Activated naive CD4-positive, alpha-beta T cell treated with anti-CD3 and anti-CD28 coated beads, Interleukin-2, amount 50 U/mL, for 16 hours (primary cell): ENCODE measurements around the gene MEIS1.

Experiments used
- DNase-seq: peaks from one replicate; pipeline ENCODE4 v3.0.0-alpha.2; 2020

MEIS1 gene

GRCh38 chr2:66585587-66585986 is 150.7 kb downstream of the MEIS1 start:
- DNase-seq: no peak

DNA sequence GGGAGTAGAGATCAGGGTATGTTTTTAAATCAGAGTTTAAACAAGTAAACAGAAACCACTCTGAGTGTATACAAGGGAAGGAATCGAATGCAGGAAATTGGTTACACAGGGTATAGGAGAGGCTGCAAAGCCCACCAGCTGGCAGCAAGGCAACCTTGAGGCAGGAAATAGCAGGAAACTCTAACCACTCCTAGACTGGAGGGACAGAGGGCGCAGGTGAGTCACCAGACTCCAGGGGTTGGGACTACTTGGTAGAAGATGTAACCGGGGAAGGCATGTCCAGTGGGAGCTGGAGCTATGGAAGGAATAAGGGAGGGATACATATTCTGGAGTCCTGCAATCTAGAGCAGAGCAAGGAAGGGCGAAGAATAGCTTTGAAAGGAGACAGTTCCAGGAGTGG is 152.3 kb downstream of the MEIS1 start:
- DNase-seq: no peak

DNA sequence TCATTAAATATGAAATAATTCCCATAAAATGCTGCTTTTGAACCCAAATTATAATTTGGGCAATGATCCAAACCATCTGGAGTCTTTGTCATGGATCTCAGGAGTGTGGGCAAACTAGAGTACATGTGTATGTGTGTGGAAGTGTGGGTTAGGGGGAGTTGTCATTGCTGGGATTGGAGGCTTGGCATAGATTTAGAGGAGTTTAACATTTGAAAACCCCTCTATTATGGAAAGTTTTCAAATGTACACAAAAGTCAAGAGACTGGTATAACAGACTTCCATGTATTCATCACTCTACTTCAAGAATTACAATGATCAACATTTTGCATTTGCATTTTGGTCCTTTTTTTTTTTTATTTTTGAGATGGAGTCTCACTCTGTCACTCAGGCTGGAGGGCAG is 159.1 kb downstream of the MEIS1 start:
- DNase-seq: no peak

DNA sequence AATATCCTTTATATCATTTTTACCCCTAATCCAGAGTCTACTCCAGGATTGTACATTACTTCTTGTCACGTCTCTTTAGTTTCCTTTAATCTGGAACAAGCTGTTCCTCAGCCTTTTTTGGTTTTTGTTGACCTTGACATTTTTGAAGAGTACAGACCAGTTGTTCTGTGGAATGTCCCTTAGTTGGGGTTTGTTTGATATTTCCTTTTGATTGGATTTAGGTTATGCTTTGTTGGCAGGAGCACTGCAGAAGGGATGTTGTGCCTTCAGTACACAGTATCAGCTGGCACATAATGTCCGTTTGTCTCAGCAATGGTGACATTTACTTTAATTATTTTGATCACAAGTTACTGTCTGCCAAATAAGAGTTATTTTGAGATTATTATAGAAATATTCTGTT is 160.6 kb downstream of the MEIS1 start:
- no peak for DNase-seq

DNA sequence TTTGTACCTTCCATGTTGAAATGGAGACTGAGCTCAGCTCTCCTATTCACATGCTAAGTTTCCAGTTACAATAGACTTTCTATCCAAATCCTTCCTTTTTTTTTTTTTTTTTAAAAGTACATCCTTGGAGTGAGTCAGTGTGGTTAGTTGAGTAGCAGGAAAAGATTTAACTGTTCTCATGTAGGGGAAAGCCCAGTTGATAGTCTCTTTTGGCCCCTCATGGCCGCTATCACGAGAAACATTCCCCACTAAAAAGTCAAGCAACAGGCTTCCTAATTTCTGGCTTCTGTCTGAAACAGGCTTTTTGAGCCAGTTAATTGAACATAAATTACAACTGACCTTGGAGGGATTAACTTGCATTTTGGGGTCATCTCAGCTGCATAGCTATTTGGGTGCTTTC is 161.3 kb downstream of the MEIS1 start:
- no peak for DNase-seq

- no peak for DNase-seq
These were observed 166.7 kb downstream of the MEIS1 start for GRCh38 chr2:66601624-66602023.

DNA sequence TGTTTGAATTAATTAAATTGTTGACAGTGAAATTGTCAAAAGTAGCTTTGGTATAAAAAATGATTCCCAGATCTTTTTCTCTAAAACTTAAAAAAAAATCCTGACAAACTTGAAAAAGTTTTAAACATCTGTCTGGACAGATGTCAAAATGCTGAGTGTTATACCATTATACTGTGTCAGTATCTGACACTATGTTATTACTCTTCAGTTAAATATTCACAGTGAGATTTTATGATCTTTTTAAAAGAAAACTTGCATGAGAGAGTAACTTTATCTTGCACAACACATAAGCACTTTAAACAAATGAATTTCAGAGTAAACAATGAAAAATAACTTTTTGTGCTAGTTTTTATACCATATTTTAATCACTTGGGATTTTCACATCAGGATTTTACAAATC is 167.4 kb downstream of the MEIS1 start:
- DNase-seq: no peak

GRCh38 chr2:66604326-66604725 is 169.4 kb downstream of the MEIS1 start:
- DNase-seq: no peak

GRCh38 chr2:66604976-66605375 is 170.1 kb downstream of the MEIS1 start:
- no peak for DNase-seq

DNA sequence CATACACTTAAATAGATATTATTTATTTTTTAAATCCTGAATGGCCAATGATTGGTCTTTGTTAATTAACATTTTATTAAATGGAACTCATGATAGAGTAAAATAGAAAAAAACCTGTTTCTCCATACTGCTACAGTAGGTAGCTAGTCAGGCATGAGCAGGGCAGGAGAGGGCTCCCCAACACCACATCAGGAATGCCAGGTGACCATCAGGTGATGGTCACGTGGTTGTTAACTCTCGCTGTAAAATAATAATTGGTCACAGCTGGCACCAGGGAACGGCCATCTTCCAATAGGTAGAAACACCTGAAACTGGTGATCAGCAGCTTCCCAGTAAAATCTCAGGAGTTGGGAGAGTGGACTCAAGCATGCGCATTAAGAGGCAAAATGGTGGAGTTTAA is 172.2 kb downstream of the MEIS1 start:
- DNase-seq: no peak
